HEK293 (cell line): Measurements from ENCODE around the gene TM4SF1.

Experiments used
- CTCF ChIA-PET: fragments of 350-600 bp; formaldehyde crosslinking; extraction: SDS; loops from one replicate; lab custom pipeline; 2021; ENCODE audit warnings: antibody characterized with exemption; lab: Yijun Ruan, JAX
- POLR2A ChIA-PET: fragments of 300-600 bp; formaldehyde crosslinking; extraction: SDS; loops from one replicate; lab custom pipeline; 2020; ENCODE audit warnings: antibody characterized with exemption, inconsistent platforms; lab: Yijun Ruan, JAX
- H3K27ac ChIP-seq: fragments of 200-500 bp; sonication (Bioruptor generic); 2 replicates; pipeline ENCODE4 v1.5.1; 2014; ENCODE audit warnings: low read depth, low read length, control low read depth, inconsistent platforms; ENCODE audit errors: extremely low read depth
- H3K36me3 ChIP-seq, 2 experiments: fragments of 200-500 bp in 1 of 2; sonication (Bioruptor generic) in 1 of 2; 1 replicate in 1 of 2; 2 replicates in 1 of 2; pipeline ENCODE4 v1.5.1; 2014 to 2017; ENCODE audit warnings: inconsistent platforms in 2 of 2, low read length in 2 of 2; ENCODE audit not compliant: control insufficient read depth in 2 of 2, insufficient read depth in 1 of 2
- H3K4me1 ChIP-seq: fragments of 200-500 bp; sonication (Bioruptor generic); 2 replicates; pipeline ENCODE4 v1.5.1; 2014; ENCODE audit warnings: mild to moderate bottlenecking, low read length, inconsistent platforms; ENCODE audit not compliant: control insufficient read depth, insufficient read depth
- H3K4me3 ChIP-seq: 2 replicates; pipeline ENCODE4 v1.5.1; 2011; ENCODE audit warnings: low read depth, mild to moderate bottlenecking, control low read depth, low read length, moderate library complexity
- H3K9me3 ChIP-seq: fragments of 200-500 bp; sonication (Bioruptor generic); 2 replicates; pipeline ENCODE4 v1.5.1; 2014; ENCODE audit warnings: low read depth, low read length, inconsistent platforms; ENCODE audit not compliant: control insufficient read depth, insufficient read depth
- BCL11A ChIP-seq: fragments of 450-650 bp; formaldehyde crosslinking; IDR thresholded peaks from 2 replicates; pipeline ENCODE4 v1.5.1; 2016; ENCODE audit warnings: low read depth, missing biosample characterization, missing genetic modification characterization
- GLI2 ChIP-seq: fragments of 450-650 bp; formaldehyde crosslinking; IDR thresholded peaks from 2 replicates; pipeline ENCODE4; 2017; ENCODE audit warnings: missing biosample characterization, missing genetic modification characterization, low read depth, borderline replicate concordance
- KLF8 ChIP-seq: fragments of 450-650 bp; formaldehyde crosslinking; IDR thresholded peaks from 2 replicates; pipeline ENCODE4 v1.5.1; 2016; ENCODE audit warnings: missing biosample characterization, missing genetic modification characterization
- ZBTB1 ChIP-seq: fragments of 450-650 bp; formaldehyde crosslinking; IDR thresholded peaks from 2 replicates; pipeline ENCODE4 v1.5.1; 2016; ENCODE audit warnings: missing biosample characterization, missing genetic modification characterization
- ZBTB17 ChIP-seq: fragments of 450-650 bp; formaldehyde crosslinking; IDR thresholded peaks from 2 replicates; pipeline ENCODE4 v1.5.1; 2016; ENCODE audit warnings: missing biosample characterization, missing genetic modification characterization
- ZBTB20 ChIP-seq: fragments of 450-650 bp; formaldehyde crosslinking; IDR thresholded peaks from 2 replicates; pipeline ENCODE4 v1.5.1; 2016; ENCODE audit warnings: missing biosample characterization, missing genetic modification characterization
- ZBTB48 ChIP-seq: fragments of 450-650 bp; formaldehyde crosslinking; IDR thresholded peaks from 2 replicates; pipeline ENCODE4 v1.5.1; 2016; ENCODE audit warnings: missing biosample characterization, missing genetic modification characterization
- ZBTB7A ChIP-seq: fragments of 450-650 bp; formaldehyde crosslinking; IDR thresholded peaks from 2 replicates; pipeline ENCODE4 v1.5.1; 2016; ENCODE audit warnings: low read depth, missing biosample characterization, missing genetic modification characterization
- ZBTB8A ChIP-seq: fragments of 450-650 bp; formaldehyde crosslinking; IDR thresholded peaks from 2 replicates; pipeline ENCODE4 v1.5.1; 2016; ENCODE audit warnings: missing biosample characterization, missing genetic modification characterization
- ZNF121 ChIP-seq: fragments of 450-650 bp; formaldehyde crosslinking; IDR thresholded peaks from 2 replicates; pipeline ENCODE4 v1.5.1; 2016; ENCODE audit warnings: missing biosample characterization, missing genetic modification characterization
- ZNF174 ChIP-seq: fragments of 450-650 bp; formaldehyde crosslinking; IDR thresholded peaks from 2 replicates; pipeline ENCODE4 v1.5.0; 2017; ENCODE audit warnings: missing biosample characterization, mild to moderate bottlenecking, missing genetic modification characterization
- ZNF211 ChIP-seq: fragments of 450-650 bp; formaldehyde crosslinking; IDR thresholded peaks from 2 replicates; pipeline ENCODE4 v1.5.1; 2016; ENCODE audit warnings: low read depth, missing biosample characterization, missing genetic modification characterization
- ZNF292 ChIP-seq: fragments of 450-650 bp; formaldehyde crosslinking; IDR thresholded peaks from 2 replicates; pipeline ENCODE4 v1.5.1; 2016; ENCODE audit warnings: low read depth, missing biosample characterization, missing genetic modification characterization, borderline replicate concordance
- ZNF433 ChIP-seq: fragments of 450-650 bp; formaldehyde crosslinking; IDR thresholded peaks from 2 replicates; pipeline ENCODE4 v1.5.1; 2016; ENCODE audit warnings: missing biosample characterization, missing genetic modification characterization, low read depth
- ZNF530 ChIP-seq: fragments of 450-650 bp; formaldehyde crosslinking; IDR thresholded peaks from 2 replicates; pipeline ENCODE4 v1.5.1; 2016; ENCODE audit warnings: low read depth, missing biosample characterization, missing genetic modification characterization
- ZNF658 ChIP-seq: fragments of 450-650 bp; formaldehyde crosslinking; IDR thresholded peaks from 2 replicates; pipeline ENCODE4; 2016; ENCODE audit warnings: missing biosample characterization, missing genetic modification characterization
- ZNF768 ChIP-seq: fragments of 450-650 bp; formaldehyde crosslinking; IDR thresholded peaks from 2 replicates; pipeline ENCODE4 v1.5.1; 2018; ENCODE audit warnings: missing biosample characterization, mild to moderate bottlenecking, missing genetic modification characterization
- ZNF777 ChIP-seq: fragments of 450-650 bp; formaldehyde crosslinking; IDR thresholded peaks from 2 replicates; pipeline ENCODE4 v1.5.1; 2017; ENCODE audit warnings: missing biosample characterization, missing genetic modification characterization, borderline replicate concordance
- TF ChIP-seq, protein P1 (sequence below): fragments of 450-650 bp; formaldehyde crosslinking; IDR thresholded peaks from 2 replicates; pipeline ENCODE4 v1.5.1; 2017; ENCODE audit warnings: missing biosample characterization, missing genetic modification characterization
- TF ChIP-seq, protein P2 (sequence below): fragments of 450-650 bp; formaldehyde crosslinking; IDR thresholded peaks from 2 replicates; pipeline ENCODE4 v1.5.1; 2016; ENCODE audit warnings: missing biosample characterization, missing genetic modification characterization
- TF ChIP-seq, protein P3 (sequence below): fragments of 450-650 bp; formaldehyde crosslinking; IDR thresholded peaks from 2 replicates; pipeline ENCODE4 v1.5.1; 2016; ENCODE audit warnings: missing biosample characterization, missing genetic modification characterization
- TF ChIP-seq, protein P4 (sequence below): fragments of 450-650 bp; formaldehyde crosslinking; IDR thresholded peaks from 2 replicates; pipeline ENCODE4 v1.5.1; 2016; ENCODE audit warnings: missing biosample characterization, missing genetic modification characterization, borderline replicate concordance

Gene TM4SF1

DNA sequence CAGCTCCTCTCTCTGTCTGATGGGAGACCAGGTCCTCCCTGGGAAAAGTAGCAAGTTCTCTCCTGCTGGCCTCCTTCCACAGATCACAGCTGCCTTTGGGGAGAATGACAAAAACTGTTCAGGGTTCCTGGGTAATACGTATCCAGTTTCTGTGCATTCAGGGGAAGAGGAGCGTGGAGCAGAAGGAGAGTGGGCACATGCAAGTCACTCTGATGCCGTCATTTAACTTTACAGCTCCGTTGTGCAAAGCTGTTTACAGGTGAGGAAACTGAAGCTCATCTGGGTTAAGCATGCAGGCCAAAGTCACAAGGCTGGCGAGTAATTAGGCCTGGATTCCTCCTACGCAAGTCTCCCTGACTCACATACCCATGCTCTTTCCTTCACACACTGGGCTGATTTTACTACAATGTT is 7.5 kb upstream of the TM4SF1 start:
- Histone ChIP-seq H3K4me3 (no peak overlapping the region), H3K36me3 (no peaks in the 10 kb centered on the region), H3K4me1 (peaks cover 2% of the 10 kb centered on the region; the same call in 1 of the 2 replicates), H3K9me3 (no peaks in the 10 kb centered on the region), H3K27ac (no peak overlapping the region)
- CTCF ChIA-PET = interaction anchor here (0.6 to 0.7 kb wide), 2 partner anchors 11 to 20 kb away, joined by 3 to 4 read pairs; no protein-coding TSS in a partner anchor
- POLR2A ChIA-PET = no interaction called here
- TF ChIP-seq ZNF658 (tag by site-specific recombination) = no peak

DNA sequence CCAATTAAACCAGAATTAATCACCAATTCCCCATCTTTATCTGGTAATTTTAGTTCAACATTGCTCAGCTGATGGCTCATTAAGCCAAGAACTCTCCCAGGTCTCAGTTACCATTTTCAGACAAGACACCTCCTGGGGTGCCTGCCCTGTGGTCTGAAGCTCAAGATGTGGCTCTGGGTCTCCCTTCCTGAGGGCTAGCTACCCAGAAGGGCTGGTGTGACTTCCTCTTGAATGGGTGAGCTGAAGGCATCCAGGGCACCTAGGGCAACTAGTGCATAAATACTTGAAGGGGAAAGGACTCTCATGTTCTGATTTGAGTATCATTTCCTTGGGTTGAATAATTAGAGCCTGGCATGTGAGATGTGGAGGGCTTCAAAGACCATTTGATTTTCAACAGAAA is 6.7 kb upstream of the TM4SF1 start:
- Histone ChIP-seq H3K4me1 (peaks cover 2% of the 10 kb centered on the region; the same call in 1 of the 2 replicates), H3K27ac (no peak overlapping the region)
- CTCF ChIA-PET = no interaction called here

DNA sequence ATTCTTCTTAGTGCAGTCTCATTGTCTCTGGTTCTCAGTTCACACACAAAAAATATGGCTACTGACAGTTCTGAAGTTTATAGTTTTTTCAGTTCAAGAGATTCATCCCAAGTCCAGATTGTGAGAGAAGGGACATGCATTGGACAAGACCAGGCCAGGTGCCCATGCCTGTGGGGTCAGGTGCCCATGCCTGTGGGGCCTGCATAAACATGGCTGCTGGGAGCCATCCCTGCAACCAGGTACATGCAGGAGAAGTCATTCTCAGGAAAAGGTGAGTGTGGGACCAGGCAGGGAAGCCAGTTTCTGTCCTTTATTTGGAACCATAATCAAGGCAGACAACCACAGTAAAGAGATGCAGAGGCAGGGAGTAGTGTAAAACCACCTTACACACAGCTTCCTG is 6.3 kb upstream of the TM4SF1 start:
- H3K27ac ChIP-seq = no peak overlapping the region
- H3K9me3 ChIP-seq = no peaks in the 10 kb centered on the region
- CTCF ChIA-PET = no interaction called here
- peaks cover 2% of the 10 kb centered on the region; the same call in 1 of the 2 replicates for H3K4me1 ChIP-seq
- H3K4me3 ChIP-seq = no peak overlapping the region
- no peaks in the 10 kb centered on the region for H3K36me3 ChIP-seq
- TF ChIP-seq, protein P1, sequence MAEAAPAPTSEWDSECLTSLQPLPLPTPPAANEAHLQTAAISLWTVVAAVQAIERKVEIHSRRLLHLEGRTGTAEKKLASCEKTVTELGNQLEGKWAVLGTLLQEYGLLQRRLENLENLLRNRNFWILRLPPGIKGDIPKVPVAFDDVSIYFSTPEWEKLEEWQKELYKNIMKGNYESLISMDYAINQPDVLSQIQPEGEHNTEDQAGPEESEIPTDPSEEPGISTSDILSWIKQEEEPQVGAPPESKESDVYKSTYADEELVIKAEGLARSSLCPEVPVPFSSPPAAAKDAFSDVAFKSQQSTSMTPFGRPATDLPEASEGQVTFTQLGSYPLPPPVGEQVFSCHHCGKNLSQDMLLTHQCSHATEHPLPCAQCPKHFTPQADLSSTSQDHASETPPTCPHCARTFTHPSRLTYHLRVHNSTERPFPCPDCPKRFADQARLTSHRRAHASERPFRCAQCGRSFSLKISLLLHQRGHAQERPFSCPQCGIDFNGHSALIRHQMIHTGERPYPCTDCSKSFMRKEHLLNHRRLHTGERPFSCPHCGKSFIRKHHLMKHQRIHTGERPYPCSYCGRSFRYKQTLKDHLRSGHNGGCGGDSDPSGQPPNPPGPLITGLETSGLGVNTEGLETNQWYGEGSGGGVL (tag by site-specific recombination) = no peak
- no peak for TF ChIP-seq ZNF433 (tag by site-specific recombination)
- TF ChIP-seq, protein P2, sequence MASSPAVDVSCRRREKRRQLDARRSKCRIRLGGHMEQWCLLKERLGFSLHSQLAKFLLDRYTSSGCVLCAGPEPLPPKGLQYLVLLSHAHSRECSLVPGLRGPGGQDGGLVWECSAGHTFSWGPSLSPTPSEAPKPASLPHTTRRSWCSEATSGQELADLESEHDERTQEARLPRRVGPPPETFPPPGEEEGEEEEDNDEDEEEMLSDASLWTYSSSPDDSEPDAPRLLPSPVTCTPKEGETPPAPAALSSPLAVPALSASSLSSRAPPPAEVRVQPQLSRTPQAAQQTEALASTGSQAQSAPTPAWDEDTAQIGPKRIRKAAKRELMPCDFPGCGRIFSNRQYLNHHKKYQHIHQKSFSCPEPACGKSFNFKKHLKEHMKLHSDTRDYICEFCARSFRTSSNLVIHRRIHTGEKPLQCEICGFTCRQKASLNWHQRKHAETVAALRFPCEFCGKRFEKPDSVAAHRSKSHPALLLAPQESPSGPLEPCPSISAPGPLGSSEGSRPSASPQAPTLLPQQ (tag by site-specific recombination) = no peak
- TF ChIP-seq, all 188 proteins: peak for 0
- POLR2A ChIA-PET = no interaction called here

More for the DNA sequence above, 6.7 kb upstream of the TM4SF1 start:
- Histone ChIP-seq H3K4me3 (no peak overlapping the region), H3K9me3 (no peaks in the 10 kb centered on the region), H3K36me3 (no peaks in the 10 kb centered on the region)
- TF ChIP-seq KLF8 = no peak
- no peak for TF ChIP-seq ZBTB48
- no peak for TF ChIP-seq ZNF777 (tag by site-specific recombination)
- no peak for TF ChIP-seq ZNF211
- no peak for TF ChIP-seq ZBTB20 (tag by site-specific recombination)
- no peak for TF ChIP-seq ZBTB17 (tag by site-specific recombination)
- TF ChIP-seq, protein P3, sequence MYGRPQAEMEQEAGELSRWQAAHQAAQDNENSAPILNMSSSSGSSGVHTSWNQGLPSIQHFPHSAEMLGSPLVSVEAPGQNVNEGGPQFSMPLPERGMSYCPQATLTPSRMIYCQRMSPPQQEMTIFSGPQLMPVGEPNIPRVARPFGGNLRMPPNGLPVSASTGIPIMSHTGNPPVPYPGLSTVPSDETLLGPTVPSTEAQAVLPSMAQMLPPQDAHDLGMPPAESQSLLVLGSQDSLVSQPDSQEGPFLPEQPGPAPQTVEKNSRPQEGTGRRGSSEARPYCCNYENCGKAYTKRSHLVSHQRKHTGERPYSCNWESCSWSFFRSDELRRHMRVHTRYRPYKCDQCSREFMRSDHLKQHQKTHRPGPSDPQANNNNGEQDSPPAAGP (tag by site-specific recombination) = no peak
- TF ChIP-seq ZNF174 (tag by site-specific recombination) = no peak
- no peak for TF ChIP-seq ZBTB7A (tag by site-specific recombination)
- TF ChIP-seq ZNF530 (tag by site-specific recombination) = no peak
- no peak for TF ChIP-seq BCL11A (tag by site-specific recombination)
- TF ChIP-seq ZNF121 (tag by site-specific recombination) = no peak
- TF ChIP-seq ZNF768 (tag by site-specific recombination) = no peak
- TF ChIP-seq ZBTB8A (tag by site-specific recombination) = no peak
- TF ChIP-seq ZNF292 (tag by site-specific recombination) = no peak
- TF ChIP-seq, protein P4, sequence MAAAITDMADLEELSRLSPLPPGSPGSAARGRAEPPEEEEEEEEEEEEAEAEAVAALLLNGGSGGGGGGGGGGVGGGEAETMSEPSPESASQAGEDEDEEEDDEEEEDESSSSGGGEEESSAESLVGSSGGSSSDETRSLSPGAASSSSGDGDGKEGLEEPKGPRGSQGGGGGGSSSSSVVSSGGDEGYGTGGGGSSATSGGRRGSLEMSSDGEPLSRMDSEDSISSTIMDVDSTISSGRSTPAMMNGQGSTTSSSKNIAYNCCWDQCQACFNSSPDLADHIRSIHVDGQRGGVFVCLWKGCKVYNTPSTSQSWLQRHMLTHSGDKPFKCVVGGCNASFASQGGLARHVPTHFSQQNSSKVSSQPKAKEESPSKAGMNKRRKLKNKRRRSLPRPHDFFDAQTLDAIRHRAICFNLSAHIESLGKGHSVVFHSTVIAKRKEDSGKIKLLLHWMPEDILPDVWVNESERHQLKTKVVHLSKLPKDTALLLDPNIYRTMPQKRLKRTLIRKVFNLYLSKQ (tag by site-specific recombination) = no peak
- TF ChIP-seq ZBTB1 (tag by site-specific recombination) = no peak
- no peak for TF ChIP-seq GLI2
- POLR2A ChIA-PET = no interaction called here
